Measurements from ENCODE around the gene SLIT3.

SLIT3 gene

DNA sequence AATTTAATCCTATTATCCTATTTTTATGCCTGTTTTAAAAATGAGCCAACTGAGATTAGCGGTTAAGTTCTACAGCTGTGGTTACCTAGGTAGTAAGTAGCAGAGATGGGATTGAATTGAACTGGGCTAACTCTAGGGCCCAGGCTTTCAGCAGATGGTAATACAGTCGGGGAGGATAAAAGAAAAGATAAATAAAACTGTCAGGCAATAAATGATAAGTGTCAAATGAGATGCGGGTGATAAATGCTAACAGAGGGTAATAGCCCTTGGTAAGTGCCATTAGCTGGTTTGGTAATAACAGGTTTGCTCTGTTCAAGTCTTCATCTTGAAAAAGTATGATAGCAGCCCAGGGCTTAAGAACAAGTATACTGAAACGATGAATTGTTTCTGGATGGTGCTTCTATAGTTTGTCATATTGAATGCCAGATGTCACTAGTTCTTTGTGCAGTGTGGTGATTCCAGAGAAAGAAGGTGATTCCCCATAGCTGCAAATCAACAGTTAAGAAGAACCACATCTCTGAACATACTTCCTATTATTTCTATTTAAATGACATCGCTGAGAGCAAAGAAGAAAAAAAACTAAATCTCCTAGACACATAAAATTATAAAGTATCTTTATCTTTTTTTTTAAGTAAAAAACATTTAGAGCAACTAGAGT, 360.9 kb downstream of the SLIT3 start:
- peaks cover 5% of the 10 kb centered on the region for H3K79me2 ChIP-seq
- no peaks in the 10 kb centered on the region for H3K36me3 ChIP-seq (ENCODE audit: control insufficient read depth, insufficient read depth, low read length)
- no peak overlapping the region for H2AFZ ChIP-seq
- no peaks in the 10 kb centered on the region for H3K9me3 ChIP-seq (ENCODE audit: control insufficient read depth, low read length)
- no peak overlapping the region for H3K4me2 ChIP-seq (ENCODE audit: low read length)
- H3K27me3 ChIP-seq (ENCODE audit: control insufficient read depth, insufficient read depth, low read length): no peaks in the 10 kb centered on the region
- no peak overlapping the region for H3K27ac ChIP-seq
- no peak overlapping the region for H3K9ac ChIP-seq
- TF ChIP-seq, protein P1, sequence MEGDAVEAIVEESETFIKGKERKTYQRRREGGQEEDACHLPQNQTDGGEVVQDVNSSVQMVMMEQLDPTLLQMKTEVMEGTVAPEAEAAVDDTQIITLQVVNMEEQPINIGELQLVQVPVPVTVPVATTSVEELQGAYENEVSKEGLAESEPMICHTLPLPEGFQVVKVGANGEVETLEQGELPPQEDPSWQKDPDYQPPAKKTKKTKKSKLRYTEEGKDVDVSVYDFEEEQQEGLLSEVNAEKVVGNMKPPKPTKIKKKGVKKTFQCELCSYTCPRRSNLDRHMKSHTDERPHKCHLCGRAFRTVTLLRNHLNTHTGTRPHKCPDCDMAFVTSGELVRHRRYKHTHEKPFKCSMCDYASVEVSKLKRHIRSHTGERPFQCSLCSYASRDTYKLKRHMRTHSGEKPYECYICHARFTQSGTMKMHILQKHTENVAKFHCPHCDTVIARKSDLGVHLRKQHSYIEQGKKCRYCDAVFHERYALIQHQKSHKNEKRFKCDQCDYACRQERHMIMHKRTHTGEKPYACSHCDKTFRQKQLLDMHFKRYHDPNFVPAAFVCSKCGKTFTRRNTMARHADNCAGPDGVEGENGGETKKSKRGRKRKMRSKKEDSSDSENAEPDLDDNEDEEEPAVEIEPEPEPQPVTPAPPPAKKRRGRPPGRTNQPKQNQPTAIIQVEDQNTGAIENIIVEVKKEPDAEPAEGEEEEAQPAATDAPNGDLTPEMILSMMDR (IDR thresholded peaks at IDR 0.05): no peak
- peaks cover 12% of the 10 kb centered on the region for H3K4me1 ChIP-seq
- H3K4me3 ChIP-seq (ENCODE audit: low read depth, low read length): no peak overlapping the region

DNA sequence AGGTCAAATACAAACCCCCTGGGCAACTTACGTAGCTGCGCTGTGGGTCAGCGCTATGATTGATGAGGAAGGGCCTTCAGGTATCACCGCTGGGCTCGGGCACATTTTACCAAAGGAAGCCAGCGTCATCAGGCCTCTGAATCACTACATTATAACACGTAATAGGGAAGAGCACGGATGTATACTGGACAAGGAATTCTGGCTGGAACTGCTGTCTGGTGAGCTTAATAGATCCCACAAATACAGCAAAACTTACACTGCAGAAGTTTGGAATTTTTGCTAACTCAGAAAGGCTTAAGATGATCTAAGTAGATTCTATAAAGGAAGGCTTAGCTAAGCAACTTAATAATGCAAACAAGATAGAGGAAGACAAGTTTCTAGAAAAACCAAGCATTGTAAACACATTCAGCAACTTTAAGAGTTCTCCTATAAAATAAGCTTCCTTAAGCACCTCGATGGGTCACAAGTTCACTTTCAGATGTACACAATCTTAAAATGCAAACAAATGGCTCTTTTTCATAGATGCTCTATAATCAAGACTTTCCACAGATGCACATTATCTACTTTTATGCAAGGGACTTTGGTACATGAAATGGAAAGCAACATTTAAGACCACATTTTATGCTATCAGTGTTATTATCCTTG, 361.7 kb downstream of the SLIT3 start:
- Histone ChIP-seq H3K9ac (no peak overlapping the region), H3K27me3 (ENCODE audit: control insufficient read depth, insufficient read depth, low read length) (no peaks in the 10 kb centered on the region), H3K4me2 (ENCODE audit: low read length) (no peak overlapping the region), H3K9me3 (ENCODE audit: control insufficient read depth, low read length) (no peaks in the 10 kb centered on the region), H3K4me1 (peaks cover 12% of the 10 kb centered on the region), H3K79me2 (peaks cover 5% of the 10 kb centered on the region), H3K27ac (no peak overlapping the region), H3K36me3 (ENCODE audit: control insufficient read depth, insufficient read depth, low read length) (no peaks in the 10 kb centered on the region), H2AFZ (no peak overlapping the region), H3K4me3 (ENCODE audit: low read depth, low read length) (no peak overlapping the region)
- TF ChIP-seq, protein P1 (IDR thresholded peaks at IDR 0.05): no peak

DNA sequence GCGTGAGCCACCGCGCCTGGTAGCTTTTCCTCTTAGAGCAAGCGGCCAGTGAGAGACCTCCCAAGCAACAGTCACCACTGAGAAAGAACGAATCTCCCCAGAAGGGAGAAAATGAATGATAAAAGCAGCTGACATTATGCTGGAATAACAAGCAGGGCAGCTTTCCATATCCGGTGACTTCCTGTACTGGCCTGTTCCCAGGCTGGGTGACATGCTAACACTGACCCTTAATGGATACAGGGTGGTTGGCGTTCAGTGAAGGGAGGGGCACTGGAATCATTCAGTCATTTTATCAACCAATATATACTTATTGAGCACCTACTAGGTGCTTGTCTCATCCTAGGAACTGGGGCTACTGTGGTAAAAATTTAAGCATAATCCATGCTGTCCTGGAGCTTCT, 364.4 kb downstream of the SLIT3 start:
- Histone ChIP-seq H3K27ac (no peak overlapping the region), H3K4me1 (peaks cover 11% of the 10 kb centered on the region), H2AFZ (no peak overlapping the region), H3K4me3 (ENCODE audit: low read depth, low read length) (no peak overlapping the region), H3K27me3 (ENCODE audit: control insufficient read depth, insufficient read depth, low read length) (no peaks in the 10 kb centered on the region), H3K36me3 (ENCODE audit: control insufficient read depth, insufficient read depth, low read length) (no peaks in the 10 kb centered on the region), H3K4me2 (ENCODE audit: low read length) (no peak overlapping the region), H3K79me2 (peaks cover 3% of the 10 kb centered on the region), H3K9ac (no peak overlapping the region), H3K9me3 (ENCODE audit: control insufficient read depth, low read length) (no peaks in the 10 kb centered on the region)
- TF ChIP-seq, protein P1 (IDR thresholded peaks at IDR 0.05): no peak

DNA sequence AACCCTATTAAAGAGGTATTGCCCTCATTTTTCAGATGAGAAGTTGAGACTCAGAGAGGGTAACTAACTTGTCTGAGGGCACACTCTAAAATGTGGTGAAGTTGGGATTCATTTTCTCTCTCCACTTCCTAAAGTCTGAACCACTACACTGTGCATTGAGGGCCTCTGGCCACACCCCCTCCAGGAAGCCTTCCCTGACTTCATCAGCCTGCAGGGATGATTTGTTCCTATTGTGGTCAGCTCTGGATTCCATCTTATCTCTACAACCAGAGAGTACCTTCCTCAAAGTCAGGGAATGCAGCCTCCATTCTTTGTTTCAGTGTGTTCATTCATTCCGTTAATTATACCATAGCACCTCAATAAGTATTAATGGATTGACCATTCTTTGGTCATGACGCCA, 365.8 kb downstream of the SLIT3 start:
- H3K9me3 ChIP-seq (ENCODE audit: control insufficient read depth, low read length): no peaks in the 10 kb centered on the region
- no peak overlapping the region for H3K4me3 ChIP-seq (ENCODE audit: low read depth, low read length)
- TF ChIP-seq, protein P1 (IDR thresholded peaks at IDR 0.05): no peak
- H3K27me3 ChIP-seq (ENCODE audit: control insufficient read depth, insufficient read depth, low read length): no peaks in the 10 kb centered on the region
- H3K79me2 ChIP-seq: peaks cover 3% of the 10 kb centered on the region
- H3K36me3 ChIP-seq (ENCODE audit: control insufficient read depth, insufficient read depth, low read length): no peaks in the 10 kb centered on the region
- no peak overlapping the region for H2AFZ ChIP-seq
- H3K4me1 ChIP-seq: peaks cover 11% of the 10 kb centered on the region
- H3K9ac ChIP-seq: no peak overlapping the region
- no peak overlapping the region for H3K27ac ChIP-seq
- no peak overlapping the region for H3K4me2 ChIP-seq (ENCODE audit: low read length)

GRCh38 chr5:168934169-168934568, 366.8 kb downstream of the SLIT3 start:
- Histone ChIP-seq H3K27ac (no peak overlapping the region), H3K4me2 (ENCODE audit: low read length) (no peak overlapping the region), H3K4me1 (peaks cover 6% of the 10 kb centered on the region), H3K27me3 (ENCODE audit: control insufficient read depth, insufficient read depth, low read length) (no peaks in the 10 kb centered on the region), H3K9me3 (ENCODE audit: control insufficient read depth, low read length) (no peaks in the 10 kb centered on the region), H2AFZ (no peak overlapping the region), H3K9ac (no peak overlapping the region), H3K79me2 (peaks cover 3% of the 10 kb centered on the region), H3K4me3 (ENCODE audit: low read depth, low read length) (no peak overlapping the region), H3K36me3 (ENCODE audit: control insufficient read depth, insufficient read depth, low read length) (no peaks in the 10 kb centered on the region)
- TF ChIP-seq, protein P1 (IDR thresholded peaks at IDR 0.05): no peak
